HEK293T (cell line): ENCODE measurements around the gene CXCL8.

Experiments
- ARNT ChIP-seq: fragments of 450-650 bp; IDR thresholded peaks from 2 replicates; pipeline ENCODE4 v1.6.1; 2017; ENCODE audit warnings: mild to moderate bottlenecking
- BHLHE40 ChIP-seq: fragments of 450-650 bp; IDR thresholded peaks from 2 replicates; pipeline ENCODE4 v1.6.1; 2016; ENCODE audit warnings: mild to moderate bottlenecking, moderate library complexity, borderline replicate concordance
- FOXK2 ChIP-seq: fragments of 450-650 bp; IDR thresholded peaks from 2 replicates; pipeline ENCODE4 v1.6.1; 2016; ENCODE audit warnings: mild to moderate bottlenecking
- HDGF ChIP-seq: fragments of 450-650 bp; IDR thresholded peaks from 2 replicates; pipeline ENCODE4 v1.6.1; 2017; ENCODE audit warnings: antibody characterized with exemption, borderline replicate concordance
- NFRKB ChIP-seq: fragments of 450-650 bp; IDR thresholded peaks from 2 replicates; pipeline ENCODE4 v1.6.1; 2016; ENCODE audit warnings: mild to moderate bottlenecking, moderate library complexity
- TF ChIP-seq, protein P1 (sequence below): fragments of 450-650 bp; IDR thresholded peaks from 2 replicates; pipeline ENCODE4 v1.6.1; 2016

DNA sequence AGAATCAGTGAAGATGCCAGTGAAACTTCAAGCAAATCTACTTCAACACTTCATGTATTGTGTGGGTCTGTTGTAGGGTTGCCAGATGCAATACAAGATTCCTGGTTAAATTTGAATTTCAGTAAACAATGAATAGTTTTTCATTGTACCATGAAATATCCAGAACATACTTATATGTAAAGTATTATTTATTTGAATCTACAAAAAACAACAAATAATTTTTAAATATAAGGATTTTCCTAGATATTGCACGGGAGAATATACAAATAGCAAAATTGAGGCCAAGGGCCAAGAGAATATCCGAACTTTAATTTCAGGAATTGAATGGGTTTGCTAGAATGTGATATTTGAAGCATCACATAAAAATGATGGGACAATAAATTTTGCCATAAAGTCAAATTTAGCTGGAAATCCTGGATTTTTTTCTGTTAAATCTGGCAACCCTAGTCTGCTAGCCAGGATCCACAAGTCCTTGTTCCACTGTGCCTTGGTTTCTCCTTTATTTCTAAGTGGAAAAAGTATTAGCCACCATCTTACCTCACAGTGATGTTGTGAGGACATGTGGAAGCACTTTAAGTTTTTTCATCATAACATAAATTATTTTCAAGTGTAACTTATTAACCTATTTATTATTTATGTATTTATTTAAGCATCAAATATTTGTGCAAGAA lies 2.3 kb downstream of the CXCL8 start:
- TF ChIP-seq ARNT, result no peak
- no peak for TF ChIP-seq HDGF
- no peak for TF ChIP-seq BHLHE40
- TF ChIP-seq FOXK2, result no peak
- no peak for TF ChIP-seq NFRKB
- TF ChIP-seq, protein P1, sequence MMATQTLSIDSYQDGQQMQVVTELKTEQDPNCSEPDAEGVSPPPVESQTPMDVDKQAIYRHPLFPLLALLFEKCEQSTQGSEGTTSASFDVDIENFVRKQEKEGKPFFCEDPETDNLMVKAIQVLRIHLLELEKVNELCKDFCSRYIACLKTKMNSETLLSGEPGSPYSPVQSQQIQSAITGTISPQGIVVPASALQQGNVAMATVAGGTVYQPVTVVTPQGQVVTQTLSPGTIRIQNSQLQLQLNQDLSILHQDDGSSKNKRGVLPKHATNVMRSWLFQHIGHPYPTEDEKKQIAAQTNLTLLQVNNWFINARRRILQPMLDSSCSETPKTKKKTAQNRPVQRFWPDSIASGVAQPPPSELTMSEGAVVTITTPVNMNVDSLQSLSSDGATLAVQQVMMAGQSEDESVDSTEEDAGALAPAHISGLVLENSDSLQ, result no peak
